Measurements from ENCODE around the gene UQCR10.

UQCR10 gene

GRCh38 chr22:29799217-29799680, 32.1 kb downstream of the UQCR10 start:
- DNase-seq = no peak

- no peak for DNase-seq
Measured at GRCh38 chr22:29801153-29801552, 34.0 kb downstream of the UQCR10 start.

- DNase-seq = no peak
Measured at GRCh38 chr22:29801796-29802195, 34.6 kb downstream of the UQCR10 start.

- DNase-seq = no peak
Measured at GRCh38 chr22:29803190-29803589, 36.0 kb downstream of the UQCR10 start.

- no peak for DNase-seq
Measured at GRCh38 chr22:29804985-29805384, 37.8 kb downstream of the UQCR10 start.

- no peak for DNase-seq
Measured at GRCh38 chr22:29806196-29806595, 39.0 kb downstream of the UQCR10 start.

GRCh38 chr22:29810216-29810615, 43.0 kb downstream of the UQCR10 start:
- no peak for DNase-seq

GRCh38 chr22:29811377-29811776, 44.2 kb downstream of the UQCR10 start:
- DNase-seq = no peak

GRCh38 chr22:29813126-29813525, 46.0 kb downstream of the UQCR10 start:
- no peak for DNase-seq

- no peak for DNase-seq
Measured at GRCh38 chr22:29813563-29813962, 46.4 kb downstream of the UQCR10 start.

- no peak for DNase-seq
Measured at GRCh38 chr22:29814003-29814402, 46.8 kb downstream of the UQCR10 start.

GRCh38 chr22:29815580-29815979, 48.4 kb downstream of the UQCR10 start:
- no peak for DNase-seq

- peak in 1 of 2 experiments; percentile 35 for DNase-seq
Measured at GRCh38 chr22:29816128-29816527, 49.0 kb downstream of the UQCR10 start.

GRCh38 chr22:29816539-29816938, 49.4 kb downstream of the UQCR10 start:
- no peak for DNase-seq

- DNase-seq = no peak
Measured at GRCh38 chr22:29816980-29817379, 49.8 kb downstream of the UQCR10 start.

- no peak for DNase-seq
Measured at GRCh38 chr22:29817724-29818123, 50.6 kb downstream of the UQCR10 start.

- no peak for DNase-seq
Measured at GRCh38 chr22:29819501-29819900, 52.3 kb downstream of the UQCR10 start.
